Epidermal melanocyte (primary cell): ENCODE results near the gene GALE.
"Not testable (repeated sequence)": the region's sequence is repeated elsewhere in the genome, so short reads cannot be mapped to it uniquely, and the experiment has no call there.

Experiments used
- DNase-seq: peaks from one replicate; pipeline ENCODE4 v3.0.0; 2011; ENCODE audit warnings: low spot score; ENCODE audit not compliant: insufficient read length

Gene GALE

DNA sequence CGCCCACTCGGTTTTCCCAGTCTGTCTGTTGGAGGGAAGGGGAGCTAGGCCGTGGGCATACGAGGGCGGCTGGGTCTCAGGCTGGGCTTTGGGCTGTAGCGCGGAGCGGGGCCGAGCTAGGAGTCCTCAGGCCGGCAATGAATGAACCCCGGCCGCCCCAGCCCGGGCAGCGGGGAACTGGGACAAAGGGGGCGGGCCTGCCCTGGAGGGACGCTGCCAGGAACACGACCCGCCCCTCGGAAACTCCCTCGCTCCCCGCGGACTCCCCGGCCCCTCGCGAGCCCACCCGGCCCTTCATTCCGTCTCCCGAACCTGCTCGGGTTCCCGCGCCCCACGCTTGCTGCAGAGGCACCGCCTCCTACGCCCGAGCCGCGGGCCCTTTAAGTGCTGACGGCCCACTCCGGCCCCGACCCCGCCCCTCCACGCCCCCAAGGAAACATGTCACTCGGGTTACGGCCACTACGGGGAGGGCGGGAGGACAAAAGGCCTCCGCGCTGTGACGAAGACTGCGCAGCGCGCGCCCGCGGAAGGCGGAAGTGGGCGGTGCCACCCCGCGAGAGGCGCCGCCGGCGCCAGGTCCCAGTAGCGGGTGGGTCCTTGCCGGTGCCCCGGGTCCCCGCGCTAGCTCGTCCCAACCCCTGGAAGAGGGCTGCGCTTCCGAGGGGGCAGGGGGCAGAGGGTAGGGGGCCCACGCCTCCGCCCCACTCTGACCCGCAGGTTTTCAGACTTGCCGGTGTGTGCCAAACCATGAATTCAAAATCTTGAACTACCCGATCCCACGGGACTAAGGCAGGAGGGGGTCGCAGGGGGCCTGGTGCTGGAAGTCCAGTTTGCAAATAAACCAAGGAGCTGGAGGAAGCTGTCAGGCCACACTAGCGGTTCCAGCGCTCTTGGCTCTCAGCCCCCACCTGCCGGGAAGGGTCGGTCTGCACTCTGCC is at the start of gene GALE:
GALE (minus strand) TSS at position 355 of the 938 bp plus-strand sequence. CDS start 1,747 bp downstream, outside the sequence.
- DNase-seq, result peak; percentile 98

GRCh38 chr1:23848673-23849616 is 48.4 kb upstream of the GALE start:
- DNase-seq, result no peak

DNA sequence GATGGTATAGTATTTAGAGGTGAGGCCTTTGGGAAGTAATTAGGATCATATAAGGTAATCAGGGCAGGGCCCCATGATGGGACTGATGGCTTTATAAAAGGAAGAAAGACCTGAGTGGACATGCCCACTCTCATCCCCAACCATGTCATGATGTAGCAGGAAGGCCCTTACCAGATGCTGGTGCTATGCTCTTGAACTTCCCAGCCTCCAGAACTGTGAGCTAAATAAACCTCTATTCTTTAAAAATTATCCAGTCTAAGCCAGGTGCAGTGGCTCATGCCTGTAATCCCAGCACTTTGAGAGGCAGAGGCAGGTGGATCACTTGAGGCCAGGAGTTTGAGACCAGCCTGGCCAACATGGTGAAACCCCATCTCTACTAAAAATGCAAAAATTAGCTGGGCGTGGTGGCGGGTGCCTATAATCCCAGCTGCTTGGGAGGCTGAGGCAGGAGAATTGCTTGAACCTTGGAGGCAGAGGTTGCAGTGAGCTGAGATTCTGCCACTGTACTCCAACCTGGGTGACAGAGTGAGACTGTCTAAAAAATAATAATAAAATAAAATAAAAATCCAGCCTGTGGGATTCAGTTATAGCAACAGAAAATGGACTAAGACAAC is 47.0 kb upstream of the GALE start:
- not testable (repeated sequence) for DNase-seq

DNA sequence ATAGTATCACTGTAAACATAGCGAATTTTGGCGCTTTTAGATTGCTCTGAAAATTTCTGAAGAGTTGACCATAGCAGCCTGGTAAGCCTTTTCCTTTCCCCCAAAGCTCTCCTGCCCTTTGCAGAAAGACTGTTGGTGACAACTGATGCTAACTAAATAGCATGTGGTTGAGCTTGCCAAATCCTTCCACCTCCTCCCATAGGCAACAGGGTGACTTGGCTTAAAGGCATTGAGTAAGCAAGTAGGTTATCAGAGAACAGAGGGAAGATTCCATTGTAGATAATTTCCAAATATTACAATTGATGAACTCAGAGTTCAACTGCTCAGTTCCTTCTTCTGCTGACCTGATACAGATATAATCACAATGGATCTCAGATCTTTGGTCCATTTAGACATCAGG is 44.6 kb upstream of the GALE start:
- no peak for DNase-seq

GRCh38 chr1:23843644-23844043 is 43.1 kb upstream of the GALE start:
- no peak for DNase-seq

- peak; percentile 48 for DNase-seq
Measured at GRCh38 chr1:23838401-23838866, 37.9 kb upstream of the GALE start.

GRCh38 chr1:23837908-23838307 is 37.4 kb upstream of the GALE start:
- no peak for DNase-seq

- no peak for DNase-seq
Measured at GRCh38 chr1:23836037-23836436, 35.5 kb upstream of the GALE start.

DNA sequence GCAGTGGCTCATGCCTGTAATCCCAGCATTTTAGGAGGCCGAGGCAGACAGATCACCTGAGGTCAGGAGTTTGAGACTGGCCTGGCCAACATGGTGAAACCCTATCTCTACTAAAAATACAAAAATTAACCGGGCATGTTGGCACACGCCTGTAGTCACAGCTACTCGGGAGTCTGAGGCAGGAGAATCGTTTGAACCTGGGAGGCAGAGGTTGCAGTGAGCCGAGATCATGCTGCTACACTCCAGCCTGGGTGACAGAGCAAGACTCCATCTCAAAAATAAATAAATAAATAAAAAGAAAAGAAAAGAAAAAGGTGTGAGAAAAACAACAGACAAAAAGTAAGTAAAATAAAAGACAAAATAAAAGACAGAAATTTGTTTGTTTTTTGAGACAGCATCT is 33.6 kb upstream of the GALE start:
- DNase-seq, result not testable (repeated sequence)

GRCh38 chr1:23827717-23828116 is 27.2 kb upstream of the GALE start:
- DNase-seq, result no peak

- not testable (repeated sequence) for DNase-seq
Measured at GRCh38 chr1:23826590-23826989, 26.0 kb upstream of the GALE start.

GRCh38 chr1:23825762-23826522 is 25.4 kb upstream of the GALE start:
- DNase-seq, result no peak

DNA sequence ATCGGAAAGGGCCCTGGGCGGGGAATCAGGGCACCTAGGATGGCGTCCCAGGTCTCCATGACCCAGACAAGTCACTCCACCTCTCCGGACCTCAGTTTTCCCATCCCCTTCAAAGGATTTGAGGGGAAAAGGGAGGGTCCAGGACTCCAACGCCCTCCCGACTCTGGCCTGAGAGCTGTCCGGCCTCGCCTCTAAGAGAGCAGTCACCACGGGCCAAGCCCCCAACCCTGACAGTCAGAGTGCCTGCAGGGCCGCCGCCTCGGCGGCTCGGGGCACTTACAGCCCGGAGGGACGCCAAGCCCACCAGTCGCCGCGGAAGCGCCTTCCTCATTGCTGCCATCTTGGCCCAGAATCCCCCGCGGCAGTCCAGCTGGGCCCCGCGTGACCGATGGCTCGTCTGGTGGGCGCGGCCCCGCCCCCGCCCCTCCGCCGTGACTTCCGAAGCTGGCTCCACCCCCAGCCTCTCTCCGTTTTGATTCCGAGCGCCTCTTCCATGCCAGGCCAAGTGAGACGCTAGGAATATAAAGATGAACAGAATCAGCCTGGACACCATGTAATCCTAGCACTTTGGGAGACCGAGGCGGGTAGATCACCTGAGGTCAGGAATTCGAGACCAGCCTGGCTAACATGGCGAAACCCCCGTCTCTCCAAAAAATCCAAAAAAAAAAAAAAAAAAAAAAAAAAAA is 24.7 kb upstream of the GALE start, which contains the start of gene HMGCL:
HMGCL (minus strand) TSS at position 354 of the 686 bp plus-strand sequence; CDS start at position 340, 14 bp downstream.
- peak; percentile 95 for DNase-seq

- DNase-seq, result no peak
Measured at GRCh38 chr1:23824711-23825075, 24.1 kb upstream of the GALE start.

DNA sequence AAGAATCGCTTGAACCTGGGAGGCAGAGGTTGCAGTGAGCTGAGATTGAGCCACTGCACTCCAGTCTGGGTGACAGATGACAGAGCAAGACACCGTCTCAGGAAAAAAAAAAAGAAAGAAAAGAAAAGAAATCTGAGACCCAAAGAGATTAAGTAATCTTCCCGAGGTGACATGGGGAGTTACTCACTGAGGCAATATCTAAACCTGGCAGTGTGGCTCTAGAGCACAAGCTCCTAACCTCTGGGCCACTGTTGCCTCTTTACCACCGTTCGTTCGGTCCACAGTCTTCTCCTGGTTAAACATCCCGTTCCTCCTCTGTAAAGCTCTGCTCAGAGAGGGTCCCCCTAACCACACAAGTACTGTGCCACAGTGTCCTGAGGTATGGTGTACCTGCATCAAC is 23.2 kb upstream of the GALE start:
- DNase-seq, result no peak

GRCh38 chr1:23817633-23818032 is 17.1 kb upstream of the GALE start:
- DNase-seq, result no peak

DNA sequence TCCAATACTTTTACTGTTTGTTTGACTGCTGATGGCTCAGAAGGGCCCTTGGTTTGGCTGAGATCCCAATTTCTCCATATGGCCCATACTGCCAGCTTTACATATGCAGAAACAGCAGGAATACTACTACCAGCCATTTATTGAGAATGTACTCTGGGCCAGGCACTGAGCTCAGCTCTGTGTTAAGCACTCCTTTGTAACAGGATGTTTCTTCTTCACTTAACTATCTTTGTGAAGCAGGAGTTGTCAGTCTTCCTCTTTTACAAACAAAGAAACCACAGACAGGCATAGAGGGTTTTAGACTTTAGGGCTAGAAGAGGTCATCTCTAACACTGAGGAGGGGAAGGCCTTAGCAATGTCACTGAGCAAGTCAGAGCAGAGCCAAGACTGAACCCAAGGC is 16.4 kb upstream of the GALE start:
- DNase-seq, result no peak

DNA sequence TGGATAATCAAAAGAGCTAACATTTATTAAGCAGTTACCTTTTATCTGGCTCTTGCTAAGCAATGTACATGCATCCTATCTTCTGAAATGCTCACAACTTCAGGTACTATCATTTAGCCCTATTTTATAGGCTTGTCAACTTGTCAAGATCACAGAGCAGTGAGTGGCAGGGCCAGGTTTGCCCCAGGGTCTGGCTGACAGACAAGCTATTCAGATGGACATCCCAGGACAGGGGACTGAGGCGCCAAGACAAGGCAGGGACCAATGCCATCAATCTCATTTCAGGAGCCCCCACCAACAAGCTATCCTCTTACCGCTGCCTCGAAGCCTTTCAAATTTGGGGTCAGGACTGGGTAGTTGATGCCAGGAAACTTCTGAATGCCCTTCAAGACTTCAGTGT is 15.8 kb upstream of the GALE start:
- DNase-seq, result no peak

DNA sequence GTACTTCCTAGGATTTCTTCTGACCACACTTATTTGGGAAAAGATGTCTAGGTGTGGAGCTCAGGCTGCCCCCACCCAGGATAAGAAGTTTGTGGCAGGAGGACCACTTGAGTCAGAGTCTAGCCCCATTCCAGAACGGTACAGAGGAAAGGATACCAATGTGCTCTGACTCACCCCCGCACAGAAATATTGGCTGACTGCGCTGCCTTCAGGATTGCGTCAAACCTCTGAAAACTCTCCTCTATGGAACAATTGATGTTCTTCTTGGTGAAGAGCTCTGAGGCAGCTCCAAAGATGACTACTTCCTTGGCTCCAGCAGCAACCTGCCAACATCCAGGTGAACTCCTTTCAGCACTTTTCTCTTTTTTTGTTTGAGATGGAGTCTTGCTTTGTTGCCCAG is 13.5 kb upstream of the GALE start:
- DNase-seq, result no peak
